Mesendoderm (in vitro differentiated cells): ENCODE results near the gene OLFML3.

Experiments used
- DNase-seq: peaks from one replicate; pipeline ENCODE4 v3.0.0; 2013
- H2AK5ac ChIP-seq: 2 replicates; pipeline ENCODE4 v1.6.1; 2013; ENCODE audit warnings: low read length, inconsistent platforms
- H2BK120ac ChIP-seq: 2 replicates; pipeline ENCODE4 v1.6.1; 2013; ENCODE audit warnings: low read depth, mild to moderate bottlenecking, low read length, moderate library complexity, mixed read lengths
- H2BK15ac ChIP-seq: replicated peaks from 2 replicates; pipeline ENCODE4 v1.6.1; 2013; ENCODE audit warnings: low read depth, mild to moderate bottlenecking, moderate library complexity
- H2BK5ac ChIP-seq: 2 replicates; pipeline ENCODE4 v1.6.1; 2013; ENCODE audit warnings: low read length, inconsistent platforms
- H3K18ac ChIP-seq: 2 replicates; pipeline ENCODE4 v1.6.1; 2013; ENCODE audit warnings: mild to moderate bottlenecking, low read length, mixed read lengths
- H3K23ac ChIP-seq: one replicate; pipeline ENCODE4 v1.6.1; 2013; ENCODE audit warnings: low read length
- H3K27ac ChIP-seq: 2 replicates; pipeline ENCODE4 v1.5.1; 2013; ENCODE audit warnings: low read depth, mild to moderate bottlenecking, inconsistent platforms, low read length, moderate library complexity
- H3K27me3 ChIP-seq: 2 replicates; pipeline ENCODE4 v1.6.1; 2013; ENCODE audit warnings: low read length, control low read depth, mild to moderate bottlenecking, inconsistent platforms; ENCODE audit not compliant: insufficient read depth, poor library complexity
- H3K36me3 ChIP-seq: 2 replicates; pipeline ENCODE4 v1.6.1; 2013; ENCODE audit warnings: low read length, inconsistent platforms; ENCODE audit not compliant: control insufficient read depth, insufficient read depth
- H3K4ac ChIP-seq: one replicate; pipeline ENCODE4 v1.6.1; 2013; ENCODE audit warnings: low read depth, mild to moderate bottlenecking, low read length, moderate library complexity
- H3K4me1 ChIP-seq: 2 replicates; pipeline ENCODE4 v1.6.1; 2013; ENCODE audit warnings: low read depth, low read length, inconsistent platforms; ENCODE audit not compliant: control insufficient read depth
- H3K4me2 ChIP-seq: 2 replicates; pipeline ENCODE4 v1.6.1; 2013; ENCODE audit warnings: low read length
- H3K4me3 ChIP-seq: 2 replicates; pipeline ENCODE4 v1.5.1; 2013; ENCODE audit warnings: mild to moderate bottlenecking, low read length
- H3K56ac ChIP-seq: one replicate; pipeline ENCODE4 v1.6.1; 2013; ENCODE audit warnings: low read length
- H3K79me1 ChIP-seq: 2 replicates; pipeline ENCODE4 v1.6.1; 2013; ENCODE audit warnings: low read length, inconsistent platforms
- H3K79me2 ChIP-seq: 2 replicates; pipeline ENCODE4 v1.6.1; 2013; ENCODE audit warnings: mild to moderate bottlenecking, low read length; ENCODE audit not compliant: control insufficient read depth, insufficient read depth
- H3K9ac ChIP-seq: 2 replicates; pipeline ENCODE4 v1.6.1; 2013; ENCODE audit warnings: low read length, inconsistent platforms
- H4K5ac ChIP-seq: one replicate; pipeline ENCODE4 v1.6.1; 2013; ENCODE audit warnings: low read length
- H4K8ac ChIP-seq: one replicate; pipeline ENCODE4 v1.6.1; 2013; ENCODE audit warnings: low read depth, mild to moderate bottlenecking, control low read depth, low read length, moderate library complexity
- WGBS: extraction: QIAGEN DNeasy Blood & Tissue Kit; methylation state at CpG from one replicate; pipeline ENCODE4 v1.1.7; 2013; ENCODE audit warnings: low lambda C conversion rate, missing lambda C conversion rate; ENCODE audit not compliant: insufficient coverage; ENCODE audit errors: extremely low coverage; 5-methylcytosine and 5-hydroxymethylcytosine counted together

The OLFML3 gene

GRCh38 chr1:113940365-113941244, 38.7 kb upstream of the OLFML3 start:
- Histone ChIP-seq H3K36me3 (peaks cover 4% of the 10 kb centered on the region), H4K8ac (no peak overlapping the region), H3K27ac (no peak overlapping the region), H3K4ac (no peak overlapping the region), H3K27me3 (no peaks in the 10 kb centered on the region), H3K79me1 (peaks cover 11% of the 10 kb centered on the region), H3K56ac (no peak overlapping the region), H3K23ac (no peak overlapping the region), H2BK120ac (no peak overlapping the region), H3K4me3 (no peak overlapping the region), H3K9ac (no peak overlapping the region), H2AK5ac (no peak overlapping the region), H3K79me2 (peaks cover 12% of the 10 kb centered on the region), H3K18ac (no peak overlapping the region), H3K4me1 (peaks cover 2% of the 10 kb centered on the region), H4K5ac (no peak overlapping the region), H3K4me2 (no peak overlapping the region), H2BK15ac (no peak overlapping the region), H2BK5ac (no peak overlapping the region)
- no CpG with 5 or more reads among the region's 16 CpGs for WGBS
- DNase-seq: no peak

DNA sequence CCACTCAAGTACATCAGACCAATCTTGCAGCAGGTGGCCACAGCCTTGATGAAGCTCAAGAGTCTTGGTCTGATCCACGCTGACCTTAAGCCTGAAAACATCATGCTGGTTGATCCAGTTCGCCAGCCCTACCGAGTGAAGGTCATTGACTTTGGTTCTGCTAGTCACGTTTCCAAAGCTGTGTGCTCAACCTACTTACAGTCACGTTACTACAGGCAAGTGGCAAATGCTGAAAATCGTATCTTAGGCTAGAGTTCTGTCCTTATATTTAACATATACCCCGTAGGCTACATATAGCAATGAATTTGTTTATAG, 38.1 kb upstream of the OLFML3 start:
- H3K27me3 ChIP-seq: no peaks in the 10 kb centered on the region
- peaks cover 4% of the 10 kb centered on the region for H3K36me3 ChIP-seq
- H3K4ac ChIP-seq: no peak overlapping the region
- no peak overlapping the region for H2AK5ac ChIP-seq
- H3K27ac ChIP-seq: no peak overlapping the region
- peaks cover 10% of the 10 kb centered on the region for H3K79me2 ChIP-seq
- no peak overlapping the region for H3K18ac ChIP-seq
- DNase-seq: no peak
- no peak overlapping the region for H4K8ac ChIP-seq
- no CpG with 5 or more reads among the region's 7 CpGs for WGBS
- no peak overlapping the region for H3K56ac ChIP-seq
- no peak overlapping the region for H4K5ac ChIP-seq
- no peak overlapping the region for H3K23ac ChIP-seq
- H2BK15ac ChIP-seq: no peak overlapping the region
- H2BK120ac ChIP-seq: no peak overlapping the region
- H3K4me1 ChIP-seq: peaks cover 2% of the 10 kb centered on the region
- no peak overlapping the region for H3K9ac ChIP-seq
- H3K79me1 ChIP-seq: peaks cover 14% of the 10 kb centered on the region
- H3K4me3 ChIP-seq: no peak overlapping the region
- no peak overlapping the region for H3K4me2 ChIP-seq
- H2BK5ac ChIP-seq: no peak overlapping the region

GRCh38 chr1:113942527-113942926, 36.7 kb upstream of the OLFML3 start:
- H3K9ac ChIP-seq: no peak overlapping the region
- no peak overlapping the region for H3K4me3 ChIP-seq
- no peak overlapping the region for H2BK120ac ChIP-seq
- no peak overlapping the region for H4K5ac ChIP-seq
- H4K8ac ChIP-seq: no peak overlapping the region
- no peak overlapping the region for H2AK5ac ChIP-seq
- DNase-seq: no peak
- peaks cover 13% of the 10 kb centered on the region for H3K79me1 ChIP-seq
- H2BK15ac ChIP-seq: no peak overlapping the region
- no peak overlapping the region for H3K4ac ChIP-seq
- no peak overlapping the region for H3K56ac ChIP-seq
- H3K4me2 ChIP-seq: no peak overlapping the region
- H3K23ac ChIP-seq: no peak overlapping the region
- H3K18ac ChIP-seq: no peak overlapping the region
- H3K27ac ChIP-seq: no peak overlapping the region
- peaks cover 4% of the 10 kb centered on the region for H3K36me3 ChIP-seq
- H3K79me2 ChIP-seq: peaks cover 9% of the 10 kb centered on the region
- peaks cover 1% of the 10 kb centered on the region for H3K4me1 ChIP-seq
- no peaks in the 10 kb centered on the region for H3K27me3 ChIP-seq
- no peak overlapping the region for H2BK5ac ChIP-seq

GRCh38 chr1:113943028-113943811, 36.1 kb upstream of the OLFML3 start:
- H3K4me2 ChIP-seq: no peak overlapping the region
- no peak overlapping the region for H3K18ac ChIP-seq
- no peak overlapping the region for H2BK120ac ChIP-seq
- H2AK5ac ChIP-seq: no peak overlapping the region
- H3K27me3 ChIP-seq: no peaks in the 10 kb centered on the region
- H3K27ac ChIP-seq: no peak overlapping the region
- no peak for DNase-seq
- H2BK5ac ChIP-seq: no peak overlapping the region
- H3K79me1 ChIP-seq: peaks cover 11% of the 10 kb centered on the region
- H3K4me1 ChIP-seq: no peaks in the 10 kb centered on the region
- no peak overlapping the region for H2BK15ac ChIP-seq
- H3K36me3 ChIP-seq: peaks cover 4% of the 10 kb centered on the region
- no peak overlapping the region for H3K9ac ChIP-seq
- no peak overlapping the region for H3K4ac ChIP-seq
- no peak overlapping the region for H4K5ac ChIP-seq
- no peak overlapping the region for H4K8ac ChIP-seq
- no peak overlapping the region for H3K56ac ChIP-seq
- H3K23ac ChIP-seq: no peak overlapping the region
- peaks cover 5% of the 10 kb centered on the region for H3K79me2 ChIP-seq
- H3K4me3 ChIP-seq: no peak overlapping the region

GRCh38 chr1:113945329-113945728, 33.9 kb upstream of the OLFML3 start:
- no peak overlapping the region for H3K4me2 ChIP-seq
- peaks cover 1% of the 10 kb centered on the region for H3K79me2 ChIP-seq
- H3K18ac ChIP-seq: no peak overlapping the region
- H3K4me1 ChIP-seq: no peaks in the 10 kb centered on the region
- no peak overlapping the region for H3K56ac ChIP-seq
- no peak for DNase-seq
- WGBS: no CpG with 5 or more reads among the region's 1 CpG
- no peak overlapping the region for H2BK15ac ChIP-seq
- H3K79me1 ChIP-seq: peaks cover 9% of the 10 kb centered on the region
- no peak overlapping the region for H3K4me3 ChIP-seq
- no peak overlapping the region for H4K5ac ChIP-seq
- H3K23ac ChIP-seq: no peak overlapping the region
- no peaks in the 10 kb centered on the region for H3K27me3 ChIP-seq
- no peak overlapping the region for H2AK5ac ChIP-seq
- no peak overlapping the region for H2BK120ac ChIP-seq
- no peak overlapping the region for H3K4ac ChIP-seq
- no peak overlapping the region for H2BK5ac ChIP-seq
- H3K27ac ChIP-seq: no peak overlapping the region
- no peak overlapping the region for H4K8ac ChIP-seq
- H3K9ac ChIP-seq: no peak overlapping the region
- H3K36me3 ChIP-seq: peaks cover 4% of the 10 kb centered on the region
